ENCODE measurements around the gene SMC1B. TPM values are rescaled to one million over a fixed set of nuclear protein-coding genes. Genes with fewer than 3 reads are reported as not detected.
"Not testable (repeated sequence)": the region's sequence is repeated elsewhere in the genome, so short reads cannot be mapped to it uniquely, and the experiment has no call there.

The SMC1B gene
- not detected in 2 replicates for total RNA-seq (2014; rRNA removed; shearing (Covaris generic))

GRCh38 chr22:45413368-45414211 lies at the start of gene SMC1B, which contains the start of gene RIBC2:
Gene SMC1B, minus strand, starts transcription at chr22:45413599. Its CDS starts 32 bp downstream, at chr22:45413567.
Gene RIBC2, plus strand, starts transcription at chr22:45413693. Its CDS starts 194 bp downstream, at chr22:45413887.
- DNase-seq (ENCODE audit: low spot score), result peak; percentile 63
- in situ Hi-C loops (cut with HindIII; ENCODE audit: low sequenced_read_pairs), result no loop called here

DNA sequence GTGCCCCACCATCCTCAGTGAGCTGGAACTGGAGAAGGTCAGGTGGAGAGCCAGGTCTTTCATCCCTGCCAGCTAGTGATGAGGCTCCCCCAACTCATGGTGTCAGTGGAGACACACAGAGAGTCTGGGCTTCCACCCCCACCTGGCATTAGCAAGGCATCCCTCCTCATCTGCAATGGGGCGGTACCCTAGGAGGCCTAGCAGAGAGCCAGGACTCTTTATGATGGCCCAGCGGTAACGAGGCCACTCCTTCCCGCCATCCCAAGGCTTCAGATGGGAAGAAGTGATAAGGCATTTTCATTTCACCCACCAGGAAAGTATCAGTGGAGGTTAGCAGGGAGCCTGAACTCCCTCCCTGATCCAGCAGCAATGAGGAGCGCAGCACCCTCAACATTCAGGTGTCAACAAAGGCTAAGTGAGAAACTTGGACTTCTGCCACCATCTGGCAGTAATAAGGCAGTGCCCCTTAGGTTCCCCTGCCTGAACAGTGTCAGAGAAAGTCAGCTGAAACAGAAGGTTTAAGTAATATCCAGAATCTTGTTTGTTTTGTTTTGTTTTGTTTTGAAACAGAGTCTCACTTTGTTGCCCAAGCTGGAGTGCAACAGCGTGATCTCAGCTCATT lies 48.7 kb upstream of the SMC1B start:
- in situ Hi-C loops (cut with HindIII; ENCODE audit: low sequenced_read_pairs), result no loop called here
- no peak for DNase-seq (ENCODE audit: low spot score)

- in situ Hi-C loops (cut with HindIII; ENCODE audit: low sequenced_read_pairs), result no loop called here
- DNase-seq (ENCODE audit: low spot score), result no peak
These were observed 47.1 kb upstream of the SMC1B start for GRCh38 chr22:45460288-45461109.

DNA sequence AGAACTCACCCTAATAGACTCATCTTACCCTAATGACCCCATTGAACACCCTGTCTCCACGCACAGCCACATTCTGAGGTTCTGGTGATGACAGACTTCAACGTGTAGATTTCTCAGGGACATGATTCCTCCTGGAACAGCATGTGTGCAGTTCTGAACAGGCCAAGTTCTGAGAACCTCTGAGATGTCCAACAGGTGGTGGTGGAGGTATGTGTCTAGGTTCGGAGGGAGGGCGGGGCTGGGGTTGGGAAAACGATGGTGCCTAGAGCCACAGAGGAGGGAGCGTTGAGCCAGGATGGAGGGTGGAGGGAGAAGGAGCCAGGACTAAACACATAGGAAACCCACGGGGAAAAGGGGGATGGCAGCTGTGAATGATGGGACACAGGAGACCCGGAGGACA lies 45.8 kb upstream of the SMC1B start:
- in situ Hi-C loops (cut with HindIII; ENCODE audit: low sequenced_read_pairs), result no loop called here
- no peak for DNase-seq (ENCODE audit: low spot score)

DNA sequence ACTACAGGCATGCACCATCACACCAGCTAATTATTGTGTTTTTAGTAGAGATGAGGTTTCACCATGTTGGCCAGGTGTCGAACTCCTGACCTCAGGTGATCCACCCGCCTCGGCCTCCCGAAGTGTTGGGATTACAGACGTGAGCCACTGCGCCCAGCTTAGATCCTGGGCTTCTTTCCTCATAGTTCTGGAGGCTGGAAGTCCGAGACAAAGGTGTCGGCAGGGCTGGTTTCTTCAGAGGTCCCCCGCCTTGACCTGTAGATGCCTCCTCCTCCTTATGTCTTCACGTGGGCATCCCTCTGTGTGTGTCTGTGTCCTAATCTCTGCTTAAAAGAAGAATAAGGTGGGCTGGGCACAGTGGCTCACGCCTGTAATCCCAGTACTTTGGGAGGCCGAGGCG lies 45.1 kb upstream of the SMC1B start:
- in situ Hi-C loops (cut with HindIII; ENCODE audit: low sequenced_read_pairs), result no loop called here
- DNase-seq (ENCODE audit: low spot score), result no peak

- DNase-seq (ENCODE audit: low spot score), result no peak
- in situ Hi-C loops (cut with HindIII; ENCODE audit: low sequenced_read_pairs), result no loop called here
These were observed 43.4 kb upstream of the SMC1B start for GRCh38 chr22:45456811-45457210.

DNA sequence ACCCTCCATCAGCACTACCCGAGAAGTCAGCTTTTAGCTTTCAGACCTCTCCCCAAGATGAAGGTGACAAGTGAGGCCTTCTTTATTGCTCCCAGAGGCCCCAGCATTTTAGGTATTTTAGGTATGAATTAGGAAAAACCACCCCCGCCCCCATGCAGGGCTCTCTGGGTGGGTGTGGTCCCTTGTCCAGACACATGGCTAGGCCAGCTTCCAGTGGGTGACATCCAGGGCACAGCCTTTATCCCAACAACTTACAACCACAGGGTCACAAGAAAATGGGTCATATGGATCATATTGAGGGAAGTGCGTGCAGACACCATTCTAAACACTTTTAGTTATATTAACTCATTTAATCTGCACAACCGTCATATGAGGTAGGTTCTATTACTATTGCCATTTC lies 42.2 kb upstream of the SMC1B start:
- in situ Hi-C loops (cut with HindIII; ENCODE audit: low sequenced_read_pairs), result no loop called here
- no peak for DNase-seq (ENCODE audit: low spot score)

GRCh38 chr22:45455212-45455611 lies 41.8 kb upstream of the SMC1B start:
- in situ Hi-C loops (cut with HindIII; ENCODE audit: low sequenced_read_pairs), result no loop called here
- DNase-seq (ENCODE audit: low spot score), result no peak

DNA sequence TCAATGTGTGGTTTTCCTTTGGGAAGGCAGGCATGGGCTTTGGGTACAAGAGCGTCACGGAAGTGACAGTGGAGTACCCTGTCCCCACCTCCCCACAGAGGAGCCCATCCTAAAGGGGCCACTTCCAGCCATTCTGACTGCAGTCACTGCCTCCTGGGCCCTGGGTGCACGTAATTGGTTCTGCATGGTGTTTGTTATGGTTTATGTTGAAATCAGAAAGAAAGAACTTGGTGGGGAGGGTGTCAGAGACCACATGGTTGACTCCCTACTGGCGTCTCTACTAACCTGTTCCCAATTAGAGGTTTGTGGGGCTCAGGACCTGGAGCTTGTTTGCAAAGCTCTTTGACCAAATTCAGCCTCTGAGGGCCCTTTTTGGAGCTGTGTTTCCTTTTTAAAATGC lies 40.9 kb upstream of the SMC1B start:
- in situ Hi-C loops (cut with HindIII; ENCODE audit: low sequenced_read_pairs), result no loop called here

GRCh38 chr22:45453764-45454163 lies 40.4 kb upstream of the SMC1B start:
- no peak for DNase-seq (ENCODE audit: low spot score)
- in situ Hi-C loops (cut with HindIII; ENCODE audit: low sequenced_read_pairs), result no loop called here

More for the DNA sequence above, 40.9 kb upstream of the SMC1B start:
- DNase-seq (ENCODE audit: low spot score), result no peak

DNA sequence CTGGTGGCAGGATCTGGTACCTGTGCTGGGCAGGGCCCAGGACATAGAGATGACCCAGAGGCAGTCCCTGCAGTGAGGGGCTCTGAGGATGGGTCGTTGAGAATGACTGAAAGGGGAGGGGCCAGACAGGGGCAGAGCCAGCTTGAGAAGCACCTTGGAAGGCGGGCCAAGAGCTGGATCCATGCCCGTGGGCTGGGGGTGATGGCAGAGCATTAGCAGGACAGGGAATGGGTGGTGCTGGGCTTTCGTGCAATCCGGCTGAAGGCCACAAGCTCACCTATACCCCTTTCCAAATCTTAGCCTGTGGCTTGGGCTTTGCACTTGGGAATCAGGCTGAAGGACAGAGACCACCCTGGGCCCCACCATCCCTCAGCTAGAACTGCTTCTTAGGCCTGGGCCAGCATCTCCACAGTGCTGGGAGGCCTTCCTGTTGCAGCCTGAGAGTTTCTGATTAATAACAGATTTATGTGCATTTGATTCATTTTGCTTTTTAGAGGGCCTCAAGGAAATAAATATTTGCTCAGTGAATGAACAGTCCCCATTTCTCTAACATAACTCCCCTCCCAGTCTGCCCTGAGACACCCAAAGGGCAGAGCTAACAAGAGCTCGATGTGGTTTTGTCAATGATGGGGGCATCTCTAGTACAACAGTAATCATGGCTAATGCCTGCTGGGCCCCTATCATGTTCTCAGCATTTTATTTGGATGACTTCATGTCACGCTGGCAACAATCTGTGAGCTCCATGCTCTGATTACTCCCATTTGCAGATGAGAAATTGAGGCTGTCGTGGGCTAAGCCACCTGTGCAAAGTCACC lies 39.4 kb upstream of the SMC1B start:
- DNase-seq (ENCODE audit: low spot score), result no peak
- in situ Hi-C loops (cut with HindIII; ENCODE audit: low sequenced_read_pairs), result no loop called here

DNA sequence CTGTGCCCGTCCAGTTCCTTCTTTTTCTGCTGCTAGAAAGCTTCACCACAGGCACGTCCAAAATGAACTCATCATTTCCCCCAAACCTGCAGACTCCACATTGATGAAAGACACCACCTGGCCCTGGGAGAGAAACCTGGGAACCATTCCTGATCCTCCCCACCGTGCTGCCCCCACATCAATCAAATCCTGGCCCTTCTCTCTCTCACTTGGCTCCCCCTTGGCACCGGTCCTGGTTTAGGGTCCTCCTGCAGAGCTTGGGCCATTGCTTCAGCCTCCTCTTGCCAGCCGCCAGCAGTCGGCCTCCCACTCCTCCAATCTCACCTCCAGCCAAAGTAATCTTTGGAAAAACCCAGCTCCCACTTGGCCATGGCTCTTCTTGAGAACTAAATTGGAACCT lies 38.6 kb upstream of the SMC1B start:
- no peak for DNase-seq (ENCODE audit: low spot score)
- in situ Hi-C loops (cut with HindIII; ENCODE audit: low sequenced_read_pairs), result no loop called here

DNA sequence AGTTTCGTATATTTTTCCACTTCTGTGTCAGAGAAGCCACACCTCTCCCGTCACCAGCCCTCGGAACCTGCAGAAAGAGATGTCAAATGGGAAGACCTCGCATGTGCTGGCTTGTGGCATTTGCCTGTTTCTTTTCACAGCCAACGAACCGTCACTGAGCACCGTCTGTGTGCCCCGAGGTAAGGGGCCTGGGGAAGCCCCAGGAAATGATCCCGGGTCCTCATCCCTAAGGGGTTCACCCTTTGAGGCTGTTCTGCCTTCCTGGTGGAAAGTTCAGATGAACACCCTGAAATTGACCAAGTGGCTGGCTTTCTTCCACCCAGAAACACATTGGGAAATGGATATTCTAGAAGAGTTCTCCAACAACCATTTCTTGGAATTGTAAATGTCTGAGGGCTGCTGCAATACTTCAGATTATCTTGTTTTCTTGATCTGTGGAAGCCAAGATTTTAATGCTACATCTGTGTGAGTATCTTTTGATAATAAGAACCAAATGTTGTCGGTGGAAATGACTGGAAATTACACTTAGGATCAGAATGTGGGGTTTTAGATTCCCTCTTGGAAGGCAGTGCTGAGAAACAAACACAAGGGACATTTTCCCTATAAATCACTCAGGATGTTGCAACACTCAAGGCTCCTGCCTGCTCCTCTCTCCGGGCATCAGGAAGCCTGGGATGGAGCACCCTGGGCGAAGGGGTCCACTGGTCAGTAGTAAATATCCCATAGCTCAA lies 37.7 kb upstream of the SMC1B start:
- in situ Hi-C loops (cut with HindIII; ENCODE audit: low sequenced_read_pairs), result no loop called here
- DNase-seq (ENCODE audit: low spot score), result no peak

GRCh38 chr22:45450101-45450785 lies 36.8 kb upstream of the SMC1B start:
- DNase-seq (ENCODE audit: low spot score), result no peak
- in situ Hi-C loops (cut with HindIII; ENCODE audit: low sequenced_read_pairs), result no loop called here

- DNase-seq (ENCODE audit: low spot score); in situ Hi-C loops (cut with HindIII; ENCODE audit: low sequenced_read_pairs): not testable (repeated sequence)
These were observed 36.0 kb upstream of the SMC1B start for GRCh38 chr22:45449442-45449841.

- in situ Hi-C loops (cut with HindIII; ENCODE audit: low sequenced_read_pairs), result no loop called here
- DNase-seq (ENCODE audit: low spot score), result no peak
These were observed 35.0 kb upstream of the SMC1B start for GRCh38 chr22:45448431-45448830.

- DNase-seq (ENCODE audit: low spot score); in situ Hi-C loops (cut with HindIII; ENCODE audit: low sequenced_read_pairs): not testable (repeated sequence)
These were observed 34.2 kb upstream of the SMC1B start for GRCh38 chr22:45447596-45447995.

- in situ Hi-C loops (cut with HindIII; ENCODE audit: low sequenced_read_pairs), result no loop called here
- DNase-seq (ENCODE audit: low spot score), result no peak
These were observed 32.8 kb upstream of the SMC1B start for GRCh38 chr22:45446216-45446615.

Data from G401 (cell line).